T-cell (primary cell): ENCODE data around the gene TNNI3K. TPM values are rescaled to one million over a fixed set of nuclear protein-coding genes. Genes with fewer than 3 reads are reported as not detected.
A peak's percentile ranks its signal among the peaks of the same experiment; 100 is the strongest.

Experiments
- ATAC-seq, 4 experiments: fragments of 200-7000 bp in 3 of 4; fragments of 150-1000 bp in 1 of 4; cut with Tn5 transposase; replicated peaks in 1 of 4; 1 replicate in 3 of 4; 2 replicates in 1 of 4; pipeline ENCODE4 v1.10.0; 2021; ENCODE audit warnings: moderate library complexity in 3 of 4, mild to moderate bottlenecking in 2 of 4, moderate number of reproducible peaks in 1 of 4
- CTCF ChIA-PET, 2 donors: fragments of 300-600 bp; sonication (Branson Sonifier 250); formaldehyde crosslinking; loops; one replicate each; lab custom pipeline; 2022; ENCODE audit warnings: antibody characterized with exemption in 2 of 2; lab: Charles Lee
- POLR2A ChIA-PET, 2 donors: fragments of 300-600 bp; sonication (Branson Sonifier 250); formaldehyde crosslinking; loops; one replicate each; lab custom pipeline; 2022; ENCODE audit warnings: antibody characterized with exemption in 2 of 2; lab: Charles Lee
- DNase-seq, 35 experiments: peaks; one replicate each; pipeline versions ENCODE4 v3.0.0 to v3.0.0-alpha.2; 2013 to 2023
- H3K27ac ChIP-seq: one replicate; pipeline ENCODE4 v1.5.1; 2013; ENCODE audit warnings: low read length
- H3K27me3 ChIP-seq, 2 experiments: replicated peaks in 1 of 2; 1 replicate in 1 of 2; 2 replicates in 1 of 2; pipeline versions ENCODE4 v1.6.1 to v1.7.0; 2013; ENCODE audit warnings: low read length in 1 of 2, mixed read lengths in 1 of 2; ENCODE audit not compliant: control insufficient read depth in 2 of 2, insufficient read depth in 2 of 2; ENCODE audit errors: extremely low read depth in 1 of 2
- H3K36me3 ChIP-seq, 2 donors: 1 replicate in 1 of 2; 2 replicates in 1 of 2; pipeline versions ENCODE4 v1.6.1 to v1.7.0; 2013; ENCODE audit warnings: low read length in 1 of 2; ENCODE audit not compliant: control insufficient read depth in 2 of 2, insufficient read depth in 1 of 2; ENCODE audit errors: extremely low read depth in 1 of 2
- H3K4me1 ChIP-seq, 2 experiments: 1 replicate in 1 of 2; 2 replicates in 1 of 2; pipeline versions ENCODE4 v1.6.1 to v1.7.0; 2013; ENCODE audit warnings: low read length in 2 of 2, mixed read lengths in 1 of 2; ENCODE audit not compliant: insufficient read depth in 2 of 2, control insufficient read depth in 1 of 2; ENCODE audit errors: extremely low read depth in 1 of 2
- H3K4me3 ChIP-seq, 2 donors: 1 replicate in 1 of 2; 2 replicates in 1 of 2; pipeline versions ENCODE4 v1.5.1 to v1.7.0; 2013; ENCODE audit warnings: mild to moderate bottlenecking in 2 of 2, low read length in 1 of 2, moderate library complexity in 1 of 2; ENCODE audit not compliant: control insufficient read depth in 1 of 2; ENCODE audit errors: extremely low read depth in 1 of 2
- H3K9me3 ChIP-seq: 2 replicates; pipeline ENCODE4 v1.7.0; 2013
- H3K27ac Mint-ChIP-seq, 2 donors: one replicate each; pipeline ENCODE4 v1.8.0; 2020 to 2021; ENCODE audit warnings: mild to moderate bottlenecking in 2 of 2, mixed read lengths in 2 of 2
- H3K27me3 Mint-ChIP-seq, 2 donors: one replicate each; pipeline ENCODE4 v1.8.0; 2021 to 2022; ENCODE audit warnings: mixed read lengths in 2 of 2
- H3K36me3 Mint-ChIP-seq: one replicate; pipeline ENCODE4 v1.8.0; 2021; ENCODE audit warnings: mixed read lengths
- H3K4me1 Mint-ChIP-seq, 3 donors: one replicate each; pipeline ENCODE4 v1.8.0; 2020 to 2022; ENCODE audit warnings: mixed read lengths in 3 of 3, mild to moderate bottlenecking in 1 of 3
- H3K4me3 Mint-ChIP-seq, 3 donors: one replicate each; pipeline ENCODE4 v1.8.0; 2020 to 2022; ENCODE audit warnings: mild to moderate bottlenecking in 3 of 3, mixed read lengths in 3 of 3, moderate library complexity in 3 of 3
- H3K9me3 Mint-ChIP-seq, 3 donors: one replicate each; pipeline ENCODE4 v1.8.0; 2020 to 2022; ENCODE audit warnings: mixed read lengths in 3 of 3
- WGBS: methylation state at CpG from one replicate; pipeline ENCODE4 v1.1.5; 2013; ENCODE audit warnings: missing lambda C conversion rate; ENCODE audit not compliant: insufficient coverage; 5-methylcytosine and 5-hydroxymethylcytosine counted together
- total RNA-seq, 35 experiments: library from RNA in 6 of 35; stranded (reverse) in 6 of 35; fragments of 120-200 nt in 1 of 35; gene quantifications; one replicate each; pipeline versions ENCODE4 v1.2.1 to v1.2.4 and lab custom pipeline; 2013 to 2026

TNNI3K gene
- total RNA-seq, 5 donors from 2014 or later (not counting 1 experiment from before 2014, with no cell fraction given), result 0.89 to 1.2 TPM; not detected in 3

GRCh38 chr1:74420467-74420866 is 185.3 kb downstream of the TNNI3K start:
- DNase-seq, result no peak
- Histone ChIP-seq H3K27ac (no peak overlapping the region), H3K9me3 (no peaks in the 10 kb centered on the region), H3K36me3 (no peaks in the 10 kb centered on the region), H3K27me3 (no peaks in the 10 kb centered on the region), H3K4me3 (no peak overlapping the region), H3K4me1 (no peaks in the 10 kb centered on the region)
- H3K4me1 Mint-ChIP-seq, result no peaks in the 10 kb centered on the region
- ChIA-PET CTCF (no interaction called here), POLR2A (no interaction called here)
- ATAC-seq, result no peak
- no peaks in the 10 kb centered on the region for H3K36me3 Mint-ChIP-seq
- H3K4me3 Mint-ChIP-seq, result no peak overlapping the region
- H3K9me3 Mint-ChIP-seq, result peaks cover 0 to 4% (median 0%) of the 10 kb centered on the region in 3 donors
- H3K27ac Mint-ChIP-seq, result no peak overlapping the region
- H3K27me3 Mint-ChIP-seq, result peaks cover 0 to 2% of the 10 kb centered on the region in 2 donors
- no CpG with 5 or more reads among the region's 2 CpGs for WGBS

GRCh38 chr1:74422421-74423292 is 187.5 kb downstream of the TNNI3K start:
- H3K27ac ChIP-seq, result no peak overlapping the region
- Mint-ChIP-seq H3K27me3 (peaks cover 0 to 2% of the 10 kb centered on the region in 2 donors), H3K27ac (no peak overlapping the region), H3K4me1 (no peaks in the 10 kb centered on the region), H3K36me3 (no peaks in the 10 kb centered on the region), H3K9me3 (peaks cover 0 to 4% (median 0%) of the 10 kb centered on the region in 3 donors), H3K4me3 (no peak overlapping the region)
- no peaks in the 10 kb centered on the region for H3K36me3 ChIP-seq
- ATAC-seq (no peak), DNase-seq (no peak)
- H3K4me1 ChIP-seq, result no peaks in the 10 kb centered on the region
- WGBS, result 74% methylated on average over 2 of the region's 4 CpGs
- no peaks in the 10 kb centered on the region for H3K27me3 ChIP-seq
- ChIA-PET CTCF (no interaction called here), POLR2A (no interaction called here)
- no peak overlapping the region for H3K4me3 ChIP-seq
- H3K9me3 ChIP-seq, result no peaks in the 10 kb centered on the region

- DNase-seq, result no peak
- H3K36me3 Mint-ChIP-seq, result no peaks in the 10 kb centered on the region
- no peak overlapping the region for H3K4me3 Mint-ChIP-seq
- H3K36me3 ChIP-seq, result no peaks in the 10 kb centered on the region
- no peaks in the 10 kb centered on the region for H3K9me3 ChIP-seq
- no peak for ATAC-seq
- H3K9me3 Mint-ChIP-seq, result peaks cover 0 to 4% (median 0%) of the 10 kb centered on the region in 3 donors
- ChIA-PET POLR2A (no interaction called here), CTCF (no interaction called here)
- no peaks in the 10 kb centered on the region for H3K4me1 Mint-ChIP-seq
- peaks cover 0 to 2% of the 10 kb centered on the region in 2 donors for H3K27me3 Mint-ChIP-seq
- no peak overlapping the region for H3K27ac Mint-ChIP-seq
- no peak overlapping the region for H3K27ac ChIP-seq
- no peak overlapping the region for H3K4me3 ChIP-seq
- H3K4me1 ChIP-seq, result no peaks in the 10 kb centered on the region
- H3K27me3 ChIP-seq, result no peaks in the 10 kb centered on the region
- 100% methylated on average over 1 of the region's 2 CpGs for WGBS
These were observed 188.3 kb downstream of the TNNI3K start for GRCh38 chr1:74423471-74423870.

GRCh38 chr1:74425676-74426075 is 190.5 kb downstream of the TNNI3K start:
- Mint-ChIP-seq H3K9me3 (peaks cover 0 to 4% (median 0%) of the 10 kb centered on the region in 3 donors), H3K36me3 (no peaks in the 10 kb centered on the region), H3K4me1 (no peaks in the 10 kb centered on the region), H3K4me3 (no peak overlapping the region), H3K27me3 (peaks cover 0 to 2% of the 10 kb centered on the region in 2 donors), H3K27ac (no peak overlapping the region)
- WGBS, result 85% methylated on average over 3 of the region's 6 CpGs
- no peak overlapping the region for H3K27ac ChIP-seq
- H3K9me3 ChIP-seq, result no peaks in the 10 kb centered on the region
- H3K4me1 ChIP-seq, result no peaks in the 10 kb centered on the region
- DNase-seq, result no peak
- ChIA-PET CTCF (no interaction called here), POLR2A (interaction anchor here in 1 of 2 donors (0.6 kb wide), 1 partner anchor 503 kb away, joined by 3 read pairs; no protein-coding TSS in a partner anchor)
- no peaks in the 10 kb centered on the region for H3K27me3 ChIP-seq
- H3K4me3 ChIP-seq, result no peak overlapping the region
- ATAC-seq, result no peak
- no peaks in the 10 kb centered on the region for H3K36me3 ChIP-seq

DNA sequence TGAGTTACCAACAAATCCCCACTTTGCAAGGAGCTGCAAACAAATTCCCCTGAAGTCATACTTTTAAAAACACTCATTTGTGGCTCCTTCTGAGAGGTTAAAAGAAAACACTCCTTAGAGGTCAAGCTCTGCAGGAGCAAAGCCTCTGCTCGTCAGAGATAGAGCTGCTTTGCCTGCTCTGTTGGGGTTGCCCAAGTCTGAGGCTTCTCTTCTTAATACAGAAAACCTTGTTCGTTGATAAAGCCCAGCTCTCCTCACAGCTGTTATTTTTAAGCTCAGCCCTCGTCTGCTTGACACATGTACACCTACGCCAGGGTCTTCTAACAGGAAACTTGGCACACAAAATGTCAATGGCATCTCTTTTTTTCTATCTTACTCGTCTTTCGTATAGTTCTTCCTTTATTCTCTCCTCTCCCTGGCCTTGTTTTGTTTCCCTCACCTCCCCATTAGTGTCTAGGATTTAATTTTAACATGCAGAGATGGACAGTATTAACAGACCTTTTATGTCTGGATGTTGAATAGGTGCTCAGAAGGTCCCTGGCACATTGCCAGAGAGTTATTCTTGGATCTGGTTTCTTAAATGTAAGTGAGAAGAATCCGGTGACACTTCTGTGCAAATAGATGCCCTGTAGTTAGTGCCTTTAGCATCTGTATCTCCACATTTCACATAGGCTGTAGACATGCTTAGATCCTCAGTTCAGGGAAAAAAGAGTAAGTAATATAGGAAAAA is 191.2 kb downstream of the TNNI3K start:
- Histone ChIP-seq H3K27ac (no peak overlapping the region), H3K4me3 (no peak overlapping the region), H3K27me3 (no peaks in the 10 kb centered on the region), H3K36me3 (no peaks in the 10 kb centered on the region), H3K4me1 (no peaks in the 10 kb centered on the region), H3K9me3 (no peaks in the 10 kb centered on the region)
- Mint-ChIP-seq H3K36me3 (no peaks in the 10 kb centered on the region), H3K9me3 (peaks cover 0 to 4% (median 0%) of the 10 kb centered on the region in 3 donors), H3K27me3 (peaks cover 0 to 2% of the 10 kb centered on the region in 2 donors), H3K4me1 (no peaks in the 10 kb centered on the region), H3K27ac (no peak overlapping the region), H3K4me3 (no peak overlapping the region)
- ATAC-seq, result no peak
- ChIA-PET CTCF (no interaction called here), POLR2A (no interaction called here)
- 51% methylated on average over 4 of the region's 7 CpGs for WGBS
- DNase-seq, result peak in 1 of 35 experiments; percentile 1

DNA sequence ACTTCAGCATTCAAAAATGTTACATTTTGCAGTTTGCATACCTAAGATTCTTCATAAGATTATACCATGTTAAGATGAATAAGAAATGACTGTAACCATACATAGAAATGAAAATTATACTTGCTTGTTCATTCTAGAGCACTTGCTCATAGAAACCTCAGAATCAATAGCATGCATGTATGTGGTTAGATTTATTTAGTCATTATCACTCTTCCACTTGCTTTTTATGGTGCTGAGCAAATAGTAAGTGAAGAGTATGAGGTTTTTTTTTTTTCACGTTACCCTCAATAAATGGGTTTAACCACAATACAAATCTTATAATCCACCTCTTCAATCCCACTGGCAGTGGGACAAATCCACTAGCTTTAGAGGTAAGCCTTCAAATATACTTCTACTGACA is 192.5 kb downstream of the TNNI3K start:
- H3K36me3 Mint-ChIP-seq, result no peaks in the 10 kb centered on the region
- H3K27me3 Mint-ChIP-seq, result peaks cover 0 to 2% of the 10 kb centered on the region in 2 donors
- CTCF ChIA-PET, result no interaction called here
- Histone ChIP-seq H3K27ac (no peak overlapping the region), H3K4me1 (no peaks in the 10 kb centered on the region), H3K36me3 (no peaks in the 10 kb centered on the region), H3K9me3 (no peaks in the 10 kb centered on the region), H3K4me3 (no peak overlapping the region), H3K27me3 (no peaks in the 10 kb centered on the region)
- POLR2A ChIA-PET, result no interaction called here
- H3K27ac Mint-ChIP-seq, result no peak overlapping the region
- ATAC-seq (no peak), DNase-seq (no peak)
- no CpG with 5 or more reads among the region's 1 CpG for WGBS
- peaks cover 0 to 4% (median 0%) of the 10 kb centered on the region in 3 donors for H3K9me3 Mint-ChIP-seq
- H3K4me3 Mint-ChIP-seq, result no peak overlapping the region
- H3K4me1 Mint-ChIP-seq, result no peaks in the 10 kb centered on the region
